T-helper 2 cell treated with Interferon-gamma antibody and Interleukin-4, amounts not matched to agents 100 ng/mL and 5 ng/mL, for 36 hours (primary cell): ENCODE results near the gene FAM90A1. TPM values are rescaled to one million over a fixed set of nuclear protein-coding genes. Genes with fewer than 3 reads are reported as not detected.
"Not testable (repeated sequence)": the region's sequence is repeated elsewhere in the genome, so short reads cannot be mapped to it uniquely, and the experiment has no call there.

Experiments
- intact Hi-C: fragments of 100-400 bp; cut with micrococcal nuclease; formaldehyde crosslinking; loops from one replicate; pipeline ENCODE4 v1.15.1; 2023
- total RNA-seq: library from RNA; stranded (reverse); gene quantifications from 2 replicates; pipeline ENCODE4 v1.2.3, GENCODE V29; 2022

The FAM90A1 gene
- total RNA-seq, 1 donor from 2014 or later = 0.09 TPM

DNA sequence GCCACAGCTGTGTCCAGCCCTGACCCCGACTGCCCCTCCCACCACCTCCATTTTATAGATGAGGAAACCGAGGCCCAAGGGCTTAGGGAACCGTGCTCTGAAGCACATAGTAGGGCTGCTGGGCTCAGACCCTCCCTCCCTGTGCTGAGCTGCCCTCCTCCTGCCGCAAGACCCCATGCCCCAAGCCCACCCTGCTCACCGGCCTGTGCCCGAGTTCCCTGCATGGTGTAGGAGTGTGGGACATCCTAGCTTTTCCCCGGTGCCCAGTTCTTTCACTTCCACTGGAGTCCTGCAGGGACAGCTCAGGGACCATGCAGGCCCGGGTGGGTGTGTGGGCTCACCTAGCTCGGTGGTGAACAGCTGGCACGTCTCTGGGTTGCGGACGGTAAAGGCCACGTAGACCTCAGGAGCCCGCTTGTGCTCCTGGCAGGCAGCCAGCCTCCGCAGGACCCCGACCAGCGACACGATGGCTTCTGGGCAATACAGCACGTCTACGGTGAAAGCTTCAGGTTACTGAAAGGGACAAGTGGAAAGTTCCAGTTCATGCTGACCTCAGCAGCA is 6.6 kb upstream of the FAM90A1 start:
- intact Hi-C loops = loop anchor here (5.0 kb wide), 1 partner anchor 187 kb away; no protein-coding TSS in a partner anchor

DNA sequence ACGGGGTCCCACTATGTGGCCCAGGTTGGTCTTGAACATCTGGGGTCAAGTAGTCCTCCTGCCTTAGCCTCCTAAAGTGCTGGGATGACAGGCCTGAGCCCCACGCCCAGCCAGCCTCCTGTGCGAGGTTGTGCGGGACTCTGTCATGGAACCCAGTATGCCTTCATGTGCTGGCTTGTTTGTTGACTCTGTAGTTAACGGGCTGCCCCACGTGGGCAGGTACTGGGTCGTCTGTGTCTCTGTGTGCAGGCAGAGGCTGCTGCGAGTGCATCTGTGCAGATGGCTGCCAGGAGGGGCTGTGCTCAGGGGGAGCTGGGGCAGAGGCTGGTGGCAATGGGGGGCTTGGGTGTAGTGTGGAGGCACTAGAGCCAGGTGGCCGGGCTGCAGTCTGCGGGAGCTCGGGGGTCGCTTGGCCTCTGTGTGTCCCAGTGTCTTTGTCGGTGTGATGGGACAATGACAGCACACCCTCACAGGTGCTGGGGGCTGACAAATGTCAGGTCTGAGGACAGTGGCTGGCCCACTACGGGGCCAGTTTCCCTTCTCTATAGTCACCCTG is 6.0 kb upstream of the FAM90A1 start:
- intact Hi-C loops = loop anchor here (5.0 kb wide), 1 partner anchor 186 kb away; no protein-coding TSS in a partner anchor

DNA sequence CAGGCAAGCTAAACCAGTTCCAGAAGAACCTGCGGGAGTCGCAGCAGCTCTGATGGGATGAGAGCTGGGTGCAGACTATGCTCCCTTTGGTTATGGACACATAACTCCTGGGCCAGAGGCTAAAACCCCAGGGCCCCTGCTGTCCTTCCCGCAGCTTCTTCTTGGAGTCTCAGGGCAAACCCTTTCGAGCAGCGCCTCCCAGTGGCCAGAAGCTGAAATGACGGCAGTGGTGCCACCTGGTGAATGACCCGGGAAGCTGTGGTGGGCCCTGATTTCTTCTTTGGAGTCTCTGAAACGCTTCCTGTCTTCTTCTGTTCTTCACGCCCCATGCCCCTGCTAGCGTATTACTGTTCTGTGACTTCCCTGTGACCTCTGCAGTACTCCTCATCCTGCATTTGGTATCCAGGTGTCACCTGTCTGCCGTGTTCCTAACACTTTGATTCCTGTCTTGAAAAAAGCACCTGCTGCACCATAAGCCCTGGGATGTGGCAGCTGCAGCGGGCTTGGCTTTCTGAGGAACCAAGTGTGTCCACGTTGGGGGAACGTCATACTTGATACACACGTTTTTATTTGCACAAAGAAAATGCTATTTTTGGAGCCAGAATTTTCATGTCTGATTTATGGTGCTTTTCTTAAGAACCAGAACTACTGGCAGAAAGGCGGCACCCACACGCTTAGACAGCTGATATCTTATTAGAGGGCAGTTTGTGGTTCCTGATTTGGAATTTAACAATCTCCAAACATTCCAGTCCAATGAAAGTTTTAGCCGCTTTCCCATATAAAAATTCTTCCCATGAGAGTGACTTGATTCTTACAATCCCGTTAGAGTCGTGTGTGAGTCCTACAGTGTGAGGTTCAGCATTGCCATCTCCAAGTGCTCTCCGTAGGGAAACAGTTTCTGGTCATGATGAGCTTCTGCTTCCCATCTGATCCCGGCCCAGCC is 4.5 kb upstream of the FAM90A1 start:
- intact Hi-C loops = loop anchor here (1.0 to 5.0 kb wide), 2 partner anchors 123 to 185 kb away; no protein-coding TSS in a partner anchor

DNA sequence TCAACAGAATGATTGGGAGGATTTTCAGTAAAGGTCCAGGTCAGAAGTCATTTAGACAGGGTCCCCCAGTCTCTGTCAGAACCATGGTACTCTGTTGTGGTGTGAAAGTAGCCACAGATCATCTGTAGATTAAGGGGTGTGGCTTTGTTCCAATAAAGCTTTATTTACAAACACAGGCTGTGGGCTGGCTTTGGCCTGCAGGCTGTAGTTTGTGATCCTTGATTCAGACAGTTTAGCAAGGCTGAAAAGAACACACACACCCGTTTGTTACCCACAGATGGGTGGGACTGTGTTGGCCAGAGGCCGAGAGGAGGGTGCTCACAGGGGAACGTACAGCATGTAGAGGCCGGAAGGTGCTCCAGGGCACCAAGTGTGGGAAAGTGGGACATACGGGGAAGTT is 3.6 kb upstream of the FAM90A1 start:
- intact Hi-C loops = loop anchor here (5.0 kb wide), 1 partner anchor 184 kb away; no protein-coding TSS in a partner anchor

DNA sequence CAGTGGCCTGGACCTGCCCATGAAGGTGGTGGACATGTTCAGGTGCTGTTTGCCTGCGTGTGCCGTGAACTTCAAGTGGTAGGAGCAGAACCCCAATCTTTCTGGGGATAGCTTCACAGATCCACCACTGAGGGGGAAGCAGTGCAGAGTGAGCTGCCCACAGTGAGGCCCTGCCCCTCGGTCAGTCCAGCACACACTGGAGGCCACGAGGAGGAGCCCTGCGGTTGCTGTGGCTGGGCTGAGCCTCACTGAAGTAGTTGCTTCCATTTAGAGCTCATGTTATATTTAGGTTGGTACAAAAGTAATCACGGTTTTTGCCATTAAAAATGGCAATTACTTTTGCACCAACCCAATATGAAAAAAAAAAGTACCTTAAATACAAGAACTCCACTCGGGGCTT is 2.1 kb upstream of the FAM90A1 start:
- intact Hi-C loops = not testable (repeated sequence)

DNA sequence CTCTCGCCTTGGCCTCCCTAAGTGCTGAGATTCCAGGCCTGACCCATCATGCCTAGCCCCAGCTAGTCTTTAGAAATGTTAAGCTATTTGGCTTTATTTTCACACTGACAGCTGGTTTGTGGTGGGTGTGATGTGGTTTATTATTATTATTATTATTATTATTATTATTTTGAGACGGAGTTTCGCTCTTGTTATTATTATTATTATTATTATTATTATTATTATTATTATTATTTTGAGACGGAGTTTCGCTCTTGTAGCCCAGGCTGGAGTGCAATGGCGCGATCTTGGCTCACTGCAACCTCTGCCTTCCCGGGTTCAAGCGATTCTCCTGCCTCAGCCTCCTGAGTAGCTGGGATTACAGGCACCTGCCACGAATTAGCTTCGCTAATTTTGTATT is 1.2 kb upstream of the FAM90A1 start:
- intact Hi-C loops = not testable (repeated sequence)

DNA sequence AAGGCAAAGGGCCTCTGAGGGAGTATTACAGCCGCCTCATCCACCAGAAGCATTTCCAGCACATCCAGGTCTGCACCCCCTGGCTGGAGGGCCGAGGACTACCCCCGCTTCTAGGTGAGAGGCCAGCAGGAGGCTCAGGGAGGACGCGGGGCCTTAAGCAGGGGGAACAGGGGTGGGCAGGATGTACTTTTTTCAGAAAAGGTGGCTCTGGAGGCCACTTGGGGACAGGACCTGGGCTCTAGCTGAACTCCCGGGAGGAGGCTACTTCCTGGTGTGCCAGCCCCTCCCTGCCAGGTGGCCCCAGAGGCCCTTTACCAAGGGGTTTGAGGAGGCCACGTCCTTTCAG is 287 bp upstream of the FAM90A1 start:
- intact Hi-C loops = not testable (repeated sequence)

DNA sequence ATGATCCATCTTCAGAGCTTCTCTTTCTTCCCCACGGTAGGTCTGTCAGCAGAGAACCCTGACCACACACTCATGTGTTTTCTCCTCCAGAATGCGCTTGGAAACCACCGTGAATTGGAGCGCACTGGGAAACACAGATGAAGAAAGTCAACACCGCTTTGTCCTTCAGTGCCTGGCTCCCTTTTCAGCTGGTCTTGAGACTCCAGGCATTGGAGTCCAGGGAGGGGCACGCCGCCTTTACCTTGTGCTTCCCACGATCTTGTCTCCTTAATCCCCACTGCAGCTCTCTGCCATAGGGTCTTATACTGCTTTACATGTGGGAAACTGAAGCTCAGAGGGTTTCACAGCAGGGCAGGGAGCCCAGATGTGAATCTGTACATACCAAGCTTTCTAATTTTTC is 1.1 kb downstream of the FAM90A1 start:
- intact Hi-C loops = no loop called here

DNA sequence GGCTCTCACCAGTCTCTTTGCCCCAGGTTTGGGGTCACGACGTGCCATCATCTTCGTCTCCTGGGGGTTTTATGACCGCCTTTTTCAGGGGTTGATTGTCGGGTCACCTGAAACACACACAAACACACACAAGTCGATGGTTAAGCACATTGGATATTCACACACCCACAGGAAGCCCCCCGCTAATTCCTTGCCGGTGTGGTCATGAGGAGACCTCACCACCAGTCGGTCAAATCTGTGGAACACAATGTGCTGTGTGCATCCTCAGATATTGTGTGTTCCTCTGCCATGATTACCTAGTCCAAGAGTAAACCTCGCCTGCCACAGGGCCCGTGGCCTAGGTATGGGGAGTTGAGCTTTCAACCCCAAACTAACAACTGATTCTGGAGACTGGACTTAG is 2.6 kb downstream of the FAM90A1 start:
- intact Hi-C loops = not testable (repeated sequence)

DNA sequence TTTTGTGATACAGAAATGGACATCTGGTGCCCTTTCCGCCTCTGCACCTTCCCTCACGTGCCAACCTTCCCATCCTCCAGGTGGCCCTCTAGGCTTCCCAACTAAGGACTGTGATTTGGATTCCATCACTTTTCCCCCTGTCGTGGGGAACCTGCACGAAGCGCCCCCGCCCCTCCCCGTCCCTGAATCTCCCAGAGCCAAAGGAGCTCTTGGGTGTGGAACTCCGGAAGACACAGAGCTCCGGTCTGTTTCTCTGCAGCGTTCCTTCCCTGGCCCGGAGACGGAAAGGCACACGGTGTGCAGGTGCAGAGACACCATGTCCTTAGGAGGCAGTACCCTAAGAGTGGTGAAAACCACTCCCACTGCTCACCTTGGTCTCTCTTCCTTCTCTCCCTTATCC is 3.8 kb downstream of the FAM90A1 start:
- intact Hi-C loops = not testable (repeated sequence)

DNA sequence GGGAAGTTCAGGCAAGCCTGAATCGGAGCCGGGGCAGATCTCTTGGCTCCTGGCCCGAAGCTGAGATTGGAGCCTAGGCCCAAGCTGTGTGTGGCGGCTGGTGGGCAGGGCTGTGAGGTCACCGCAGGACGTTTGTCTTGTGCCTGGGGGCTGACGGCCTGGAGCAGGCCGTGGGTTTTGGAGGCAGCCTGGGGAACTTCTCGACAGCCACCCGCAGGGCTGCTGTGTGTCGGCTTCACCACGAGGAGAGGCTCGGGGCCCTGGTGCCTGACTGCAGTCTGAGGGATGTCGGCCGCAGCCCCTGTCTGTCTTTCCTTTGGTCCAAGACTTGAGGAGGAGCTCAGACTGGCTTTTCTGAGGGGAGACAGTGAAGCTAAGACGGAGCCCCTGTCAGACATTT is 5.1 kb downstream of the FAM90A1 start:
- intact Hi-C loops = not testable (repeated sequence)

DNA sequence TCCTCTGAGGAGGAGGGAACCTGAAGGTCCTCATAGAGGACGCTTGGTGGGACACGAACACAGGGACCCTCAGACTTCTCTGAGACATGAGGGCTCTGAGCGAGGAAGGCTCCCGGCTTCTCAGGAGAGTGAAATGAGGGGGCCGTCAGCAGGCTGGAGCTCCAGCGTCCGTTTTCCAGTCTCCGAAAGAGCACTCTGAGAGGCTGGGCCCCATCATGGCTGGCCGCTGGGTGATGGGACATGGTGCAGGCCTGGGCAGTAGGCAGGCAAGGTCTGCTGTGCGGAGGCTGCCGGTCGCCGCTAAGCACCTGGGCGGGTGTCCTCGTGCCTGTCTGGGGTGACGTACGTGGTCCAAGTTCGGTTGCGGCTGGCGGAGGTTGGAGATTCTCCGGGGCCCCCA is 5.6 kb downstream of the FAM90A1 start:
- intact Hi-C loops = not testable (repeated sequence)

DNA sequence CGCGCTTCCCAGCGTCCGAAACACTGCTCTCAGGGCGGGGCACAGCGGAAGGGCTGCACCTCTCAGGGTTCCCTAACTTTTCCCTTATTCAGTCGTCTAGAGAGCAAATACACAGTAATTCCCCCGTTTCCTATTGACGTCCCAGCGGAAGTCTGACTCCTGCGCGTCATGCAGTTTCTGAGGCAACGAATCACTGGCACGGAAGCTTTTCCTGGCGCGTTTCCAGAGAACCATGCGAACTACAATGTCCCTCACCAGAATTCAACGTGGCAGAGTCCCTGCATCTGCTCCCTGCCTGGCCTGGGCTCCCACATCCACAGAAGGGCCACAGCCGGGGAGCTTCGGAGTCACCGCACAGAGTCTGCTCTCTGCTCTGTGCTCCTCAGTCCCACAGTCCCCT is 6.0 kb downstream of the FAM90A1 start:
- intact Hi-C loops = not testable (repeated sequence)

DNA sequence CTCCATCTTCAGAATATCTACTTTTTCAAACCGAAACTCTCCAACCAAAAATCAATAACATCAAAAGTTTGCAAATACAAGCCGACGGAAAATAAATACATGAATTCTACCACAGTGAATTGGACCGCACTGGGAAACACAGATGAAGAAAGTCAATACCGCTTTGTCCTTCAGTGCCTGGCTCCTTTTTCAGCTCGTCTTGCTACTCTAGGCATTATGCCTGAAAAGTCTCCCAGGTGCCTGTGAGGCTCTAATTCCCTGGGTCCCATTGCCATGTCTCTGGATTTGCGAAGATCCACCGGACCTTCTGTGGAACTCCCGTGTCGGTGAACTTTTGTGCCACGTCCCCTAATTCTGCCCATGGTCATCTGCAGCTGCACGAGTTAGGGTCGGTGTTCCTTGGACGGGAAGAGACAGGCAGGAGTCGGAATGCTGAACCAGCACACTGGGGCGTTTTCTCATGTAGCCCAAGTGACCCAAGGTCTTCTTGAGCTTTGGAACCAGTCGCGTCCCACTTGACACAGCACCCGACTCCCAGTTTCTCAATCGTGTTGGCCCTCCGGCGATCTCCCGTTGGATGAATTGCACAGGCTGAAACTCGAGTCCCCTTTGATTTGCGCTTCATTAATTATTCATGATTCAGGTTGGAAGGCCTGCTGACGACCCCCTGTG is 8.6 kb downstream of the FAM90A1 start:
- intact Hi-C loops = not testable (repeated sequence)

DNA sequence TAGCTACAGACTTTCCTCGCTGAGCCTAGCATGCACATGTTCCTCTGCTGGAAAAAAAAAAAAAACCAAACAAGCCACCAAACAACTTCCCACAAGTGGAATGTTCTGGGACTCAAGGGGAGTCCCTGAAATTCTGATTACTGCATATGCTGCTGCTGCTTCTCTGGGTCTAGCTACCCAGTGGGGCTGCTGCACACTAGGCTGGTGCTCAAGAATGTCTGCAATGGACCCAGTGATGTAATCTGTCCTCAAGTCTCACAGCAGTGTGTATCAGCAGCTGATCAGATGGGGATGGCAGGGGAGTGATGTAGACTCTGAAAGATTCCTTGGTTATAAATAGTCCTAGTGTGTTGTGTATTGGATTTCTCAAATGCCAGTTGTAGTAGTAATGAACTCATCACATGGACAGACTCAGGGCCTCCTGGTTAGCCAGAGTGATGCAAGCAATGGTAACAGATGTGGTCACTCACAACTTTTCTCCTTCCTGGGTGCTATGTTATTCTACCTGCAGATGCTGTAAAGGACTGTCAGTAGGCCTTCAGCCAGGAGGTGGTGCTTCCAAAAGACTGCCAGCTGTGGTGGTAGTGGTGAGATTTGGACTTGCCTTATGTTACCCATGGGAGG is 29.6 kb downstream of the FAM90A1 start:
- intact Hi-C loops = not testable (repeated sequence)

DNA sequence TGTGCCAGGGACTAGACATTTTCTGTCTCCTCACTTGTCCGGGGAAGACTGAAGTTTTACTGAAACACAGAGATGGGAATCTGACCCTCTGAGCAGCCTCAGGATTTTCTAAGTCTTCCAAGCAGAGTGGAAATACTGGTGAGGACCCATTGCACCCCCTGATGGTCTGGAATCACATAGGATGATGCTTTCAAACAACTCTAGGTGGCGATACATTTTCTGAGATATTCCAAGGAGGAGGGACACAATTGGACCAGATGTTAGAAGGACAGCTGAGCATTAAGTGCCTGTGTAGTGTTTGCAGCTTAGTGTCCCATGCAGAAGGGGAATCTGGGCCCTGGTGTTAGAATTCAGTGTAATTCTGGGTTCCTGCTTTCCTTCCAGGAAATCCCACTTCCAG is 39.3 kb downstream of the FAM90A1 start:
- intact Hi-C loops = not testable (repeated sequence)

DNA sequence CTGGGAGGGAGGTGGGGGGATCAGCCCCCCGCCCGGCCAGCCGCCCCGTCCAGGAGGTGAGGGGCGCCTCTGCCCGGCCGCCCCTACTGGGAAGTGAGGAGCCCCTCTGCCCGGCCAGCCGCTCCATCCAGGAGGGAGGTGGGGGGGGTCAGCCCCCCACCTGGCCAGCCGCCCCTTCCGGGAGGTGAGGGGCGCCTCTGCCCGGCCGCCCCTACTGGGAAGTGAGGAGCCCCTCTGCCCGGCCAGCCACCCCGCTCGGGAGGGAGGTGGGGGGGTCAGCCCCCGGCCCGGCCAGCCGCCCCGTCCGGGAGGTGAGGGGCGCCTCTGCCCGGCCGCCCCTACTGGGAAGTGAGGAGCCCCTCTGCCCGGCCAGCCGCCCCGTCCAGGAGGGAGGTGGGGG is 43.2 kb downstream of the FAM90A1 start:
- intact Hi-C loops = loop anchor here (5.0 kb wide), 1 partner anchor 77 kb away; no protein-coding TSS in a partner anchor

DNA sequence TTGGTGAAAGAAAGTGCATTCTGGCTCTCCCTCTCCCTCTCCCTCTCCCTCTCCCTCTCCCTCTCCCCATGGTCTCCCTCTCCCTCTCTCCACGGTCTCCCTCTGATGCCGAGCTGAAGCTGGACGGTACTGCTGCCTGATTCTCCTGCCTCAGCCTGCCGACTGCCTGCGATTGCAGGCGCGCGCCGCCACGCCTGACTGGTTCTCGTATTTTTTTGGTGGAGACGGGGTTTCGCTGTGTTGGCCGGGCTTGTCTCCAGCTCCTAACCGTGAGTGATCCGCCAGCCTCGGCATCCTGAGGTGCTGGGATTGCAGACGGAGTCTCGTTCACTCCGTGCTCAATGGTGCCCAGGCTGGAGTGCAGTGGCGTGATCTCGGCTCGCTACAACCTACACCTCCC is 44.1 kb downstream of the FAM90A1 start:
- intact Hi-C loops = loop anchor here (5.0 kb wide), 1 partner anchor 76 kb away; no protein-coding TSS in a partner anchor

DNA sequence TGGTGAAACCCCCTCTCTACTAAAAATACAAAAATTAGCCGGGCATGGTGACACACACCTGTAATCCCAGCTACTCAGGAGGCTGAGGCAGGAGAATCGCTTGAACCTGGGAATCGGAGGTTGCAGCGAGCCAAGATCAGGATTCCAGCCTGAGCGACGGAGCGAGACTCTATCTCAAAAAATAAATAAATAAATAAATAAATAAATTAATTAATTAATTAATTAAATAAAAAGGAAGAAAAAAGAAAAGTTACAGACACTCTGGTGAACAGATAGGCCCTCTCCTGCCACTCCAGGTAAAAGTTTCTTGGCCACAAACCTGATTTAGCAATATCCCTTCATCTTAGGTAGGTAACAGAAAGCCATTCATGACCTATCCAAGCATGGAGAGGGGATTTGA is 44.5 kb downstream of the FAM90A1 start:
- intact Hi-C loops = loop anchor here (5.0 kb wide), 1 partner anchor 76 kb away; no protein-coding TSS in a partner anchor

DNA sequence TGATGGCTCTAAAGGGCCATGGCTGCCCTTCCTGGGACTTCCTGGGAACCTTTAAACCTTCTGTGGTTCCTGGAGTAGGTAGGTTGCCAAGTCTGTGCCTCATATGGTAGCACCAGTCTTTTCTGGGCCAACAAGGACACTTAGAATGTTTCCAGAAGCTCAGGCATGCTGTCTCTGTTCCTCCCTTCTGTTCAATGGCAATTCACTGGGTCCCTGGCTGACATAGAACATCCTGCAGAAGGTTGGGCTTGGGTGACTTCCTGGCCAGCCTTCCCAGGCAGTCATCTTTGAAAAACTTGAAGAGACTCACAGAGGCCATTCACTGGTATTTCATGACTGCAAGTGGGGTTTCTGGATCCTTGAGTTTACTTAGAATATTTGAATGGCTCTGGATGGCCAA is 46.1 kb downstream of the FAM90A1 start:
- intact Hi-C loops = loop anchor here (5.0 kb wide), 1 partner anchor 74 kb away; no protein-coding TSS in a partner anchor
